Stomach (tissue), 9 donors: Measurements from ENCODE around the gene RILP. TPM values are rescaled to one million over a fixed set of nuclear protein-coding genes. Genes with fewer than 3 reads are reported as not detected.

Experiments used
- DNase-seq, 2 donors: peaks; one replicate each; pipeline versions ENCODE4 v3.0.0 to v3.0.0-alpha.2; 2013 to 2019
- H3K27ac ChIP-seq, 5 donors: fragments of 200-600 bp in 4 of 5; sonication (generic) in 4 of 5; one replicate each; pipeline ENCODE4 v1.5.1; 2013 to 2019; ENCODE audit warnings: mild to moderate bottlenecking in 1 of 5, moderate library complexity in 1 of 5
- H3K27me3 ChIP-seq, 3 donors: fragments of 200-600 bp; sonication (generic); one replicate each; pipeline ENCODE4 v1.5.1; 2017 to 2019; ENCODE audit warnings: mixed run types in 1 of 3
- H3K36me3 ChIP-seq, 4 donors: fragments of 200-600 bp; sonication (generic); 1 replicate in 3 of 4; 2 replicates in 1 of 4; pipeline ENCODE4 v1.5.1; 2016 to 2019
- H3K4me1 ChIP-seq, 4 donors: fragments of 200-600 bp; sonication (generic); one replicate each; pipeline ENCODE4 v1.5.1; 2016 to 2019
- H3K4me3 ChIP-seq, 4 donors: fragments of 200-600 bp; sonication (generic) in 3 of 4; one replicate each; pipeline ENCODE4 v1.5.1; 2016 to 2019; ENCODE audit warnings: mild to moderate bottlenecking in 1 of 4
- H3K9me3 ChIP-seq, 4 donors: fragments of 200-600 bp; sonication (generic); one replicate each; pipeline ENCODE4 v1.5.1; 2016 to 2019
- EP300 ChIP-seq: sonication (generic); formaldehyde crosslinking; IDR thresholded peaks from one replicate; pipeline ENCODE4 v1.6.1; 2017; ENCODE audit warnings: antibody characterized with exemption
- POLR2A ChIP-seq, 4 donors: fragments of 450-650 bp; IDR thresholded peaks; one replicate each; pipeline ENCODE4 v1.6.1; 2016; ENCODE audit warnings: antibody characterized with exemption in 4 of 4, control low read depth in 2 of 4, mild to moderate bottlenecking in 1 of 4, moderate library complexity in 1 of 4
- POLR2AphosphoS5 ChIP-seq, 3 donors: sonication (generic); formaldehyde crosslinking; IDR thresholded peaks; one replicate each; pipeline ENCODE4 v1.6.1; 2016; ENCODE audit warnings: antibody characterized with exemption in 3 of 3
- WGBS, 5 donors: extraction: QIAGEN DNeasy Blood & Tissue Kit in 3 of 5; methylation state at CpG; one replicate each; pipeline versions ENCODE4 v1.1.5 to v1.1.7; 2013 to 2018; 5-methylcytosine and 5-hydroxymethylcytosine counted together
- intact Hi-C: fragments of 100-400 bp; cut with DNase I; formaldehyde crosslinking; loops from one replicate; pipeline ENCODE4 v1.15.1; 2023; ENCODE audit warnings: low total_unique reads
- polyA plus RNA-seq, 3 donors: library from polyadenylated mRNA; stranded (reverse); fragments of 200-250 nt; gene quantifications; one replicate each; pipeline ENCODE4 v1.2.3, GENCODE V29; 2013
- small RNA-seq, 4 donors: library from RNA; depleted of rRNA; stranded (forward); fragments of <200 nt; gene quantifications; one replicate each; pipeline ENCODE3, GENCODE V24; 2016
- total RNA-seq, 5 donors: library from RNA; depleted of rRNA; stranded (reverse); fragments of >200 nt; gene quantifications; one replicate each; pipeline versions ENCODE4 v1.1.0 to v1.2.3, GENCODE V29; 2014 to 2016
- TF ChIP-seq, protein P1 (sequence below), 7 experiments: fragments of 450-650 bp in 4 of 7; fragments of 200-600 bp in 3 of 7; sonication (generic) in 3 of 7; IDR thresholded peaks; one replicate each; pipeline ENCODE4 v1.5.1; 2016 to 2019; ENCODE audit warnings: antibody characterized with exemption in 7 of 7, control low read depth in 2 of 7, mild to moderate bottlenecking in 1 of 7
- donor health status: healthy with polysubstance abuse.
- donor health status: Bipolar disorder and iron deficiency.
- donor health status: healthy.

Gene RILP
- total and polyA plus RNA-seq, 8 donors, result 8.6 to 284 (median 25.8) TPM

DNA sequence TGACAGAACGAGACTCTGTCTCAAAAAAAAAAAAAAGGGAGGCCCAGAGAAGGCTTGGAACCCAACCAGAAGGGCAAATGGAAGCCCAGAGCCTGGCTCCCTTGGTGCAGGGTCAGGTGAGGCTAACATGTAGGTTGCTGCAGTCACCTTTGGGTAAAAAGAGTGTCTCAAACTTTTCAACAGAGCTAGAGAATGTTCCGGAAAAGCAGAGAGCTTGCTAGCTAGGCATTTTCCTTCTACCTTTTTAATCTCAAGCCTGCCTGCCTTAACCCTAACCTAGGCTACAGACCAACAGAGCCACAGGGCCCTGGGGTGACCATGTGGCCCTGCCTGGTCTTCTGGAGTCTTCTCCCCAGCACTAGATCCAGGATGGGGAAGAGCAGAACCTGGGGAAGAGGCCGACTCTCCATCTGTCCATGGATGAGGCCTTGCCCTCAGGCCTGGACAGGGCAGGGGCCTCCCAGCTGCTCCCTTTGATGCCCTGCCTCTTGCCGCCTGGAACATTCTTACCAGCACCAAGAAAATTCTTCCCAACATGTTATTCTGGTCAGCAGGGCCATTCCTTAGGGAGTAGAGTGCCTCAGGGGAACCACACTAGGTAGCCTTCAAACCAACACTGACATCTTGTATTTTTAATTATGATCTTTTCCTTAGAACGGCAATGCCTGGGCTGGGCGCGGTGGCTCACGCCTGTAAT lies 51.1 kb downstream of the RILP start:
- intact Hi-C loops, result no loop called here
- Histone ChIP-seq H3K27me3 (no peaks in the 10 kb centered on the region), H3K9me3 (no peaks in the 10 kb centered on the region), H3K4me3 (no peak overlapping the region), H3K27ac (peak overlapping the region; percentile 82 to 91 (median 85)), H3K36me3 (peaks cover 0 to 19% (median 9%) of the 10 kb centered on the region in 4 donors), H3K4me1 (peaks cover 5 to 17% (median 16%) of the 10 kb centered on the region in 4 donors)
- no peak for DNase-seq
- WGBS, 5 donors, result 80 to 87% (median 86%) methylated on average over 8 of the region's 8 CpGs
- TF ChIP-seq POLR2AphosphoS5 (IDR thresholded peaks at IDR 0.05) (no peak), EP300 (no peak), POLR2A (IDR thresholded peaks at IDR 0.05) (no peak)
- TF ChIP-seq, protein P1, sequence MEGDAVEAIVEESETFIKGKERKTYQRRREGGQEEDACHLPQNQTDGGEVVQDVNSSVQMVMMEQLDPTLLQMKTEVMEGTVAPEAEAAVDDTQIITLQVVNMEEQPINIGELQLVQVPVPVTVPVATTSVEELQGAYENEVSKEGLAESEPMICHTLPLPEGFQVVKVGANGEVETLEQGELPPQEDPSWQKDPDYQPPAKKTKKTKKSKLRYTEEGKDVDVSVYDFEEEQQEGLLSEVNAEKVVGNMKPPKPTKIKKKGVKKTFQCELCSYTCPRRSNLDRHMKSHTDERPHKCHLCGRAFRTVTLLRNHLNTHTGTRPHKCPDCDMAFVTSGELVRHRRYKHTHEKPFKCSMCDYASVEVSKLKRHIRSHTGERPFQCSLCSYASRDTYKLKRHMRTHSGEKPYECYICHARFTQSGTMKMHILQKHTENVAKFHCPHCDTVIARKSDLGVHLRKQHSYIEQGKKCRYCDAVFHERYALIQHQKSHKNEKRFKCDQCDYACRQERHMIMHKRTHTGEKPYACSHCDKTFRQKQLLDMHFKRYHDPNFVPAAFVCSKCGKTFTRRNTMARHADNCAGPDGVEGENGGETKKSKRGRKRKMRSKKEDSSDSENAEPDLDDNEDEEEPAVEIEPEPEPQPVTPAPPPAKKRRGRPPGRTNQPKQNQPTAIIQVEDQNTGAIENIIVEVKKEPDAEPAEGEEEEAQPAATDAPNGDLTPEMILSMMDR (IDR thresholded peaks at IDR 0.05), result no peak

- H3K4me1 ChIP-seq, result peaks cover 5 to 17% (median 16%) of the 10 kb centered on the region in 4 donors
- intact Hi-C loops, result no loop called here
- TF ChIP-seq POLR2AphosphoS5 (IDR thresholded peaks at IDR 0.05), result peak in 2 of 3 donors; percentile 51 to 89
- TF ChIP-seq, protein P1 (IDR thresholded peaks at IDR 0.05), result no peak
- H3K27ac ChIP-seq, result peak overlapping the region; percentile 82 to 91 (median 85)
- H3K4me3 ChIP-seq, result no peak overlapping the region
- peak; percentile 80 to 86 for DNase-seq
- H3K9me3 ChIP-seq, result no peaks in the 10 kb centered on the region
- WGBS, 5 donors, result 43 to 56% (median 50%) methylated on average over 14 of the region's 14 CpGs
- H3K36me3 ChIP-seq, result peaks cover 0 to 18% (median 12%) of the 10 kb centered on the region in 4 donors
- no peaks in the 10 kb centered on the region for H3K27me3 ChIP-seq
Measured at GRCh38 chr17:1597861-1598342, 51.8 kb downstream of the RILP start.

Small RNA genes within 50 kb of the gene (small RNA-seq; reads per million reads assigned to genes)
- gene RN7SL105P, result 0 reads per million in 4 donors

Other genes starting within 250 kb of the RILP start
- gene YWHAE, start 249.6 kb downstream of the RILP start, total RNA-seq, result 1,000 to 10,000 TPM in 2 of 5 donors, 100 to 1,000 TPM in 3; 335 to 1,151 (median 362) TPM
- 100 to 1,000 TPM; 219 to 323 (median 254) TPM for gene YWHAE, start 249.6 kb downstream of the RILP start, polyA plus RNA-seq
- gene CRK, start 193.6 kb downstream of the RILP start, total RNA-seq, result 10 to 100 TPM; 18.2 to 87.5 (median 53.5) TPM
- 10 to 100 TPM; 18.0 to 40.5 (median 32.9) TPM for gene CRK, start 193.6 kb downstream of the RILP start, polyA plus RNA-seq
- 100 to 1,000 TPM in 3 of 5 donors, 10 to 100 TPM in 2; 74.2 to 158 (median 107) TPM for gene MYO1C, start 157.2 kb downstream of the RILP start, total RNA-seq
- 10 to 100 TPM; 45.2 to 61.3 (median 54.4) TPM for gene MYO1C, start 157.2 kb downstream of the RILP start, polyA plus RNA-seq
- gene INPP5K, start 133.3 kb downstream of the RILP start, total RNA-seq, result 10 to 100 TPM; 38.0 to 97.6 (median 93.4) TPM
- gene INPP5K, start 133.3 kb downstream of the RILP start, polyA plus RNA-seq, result 10 to 100 TPM; 22.9 to 27.1 (median 26.6) TPM
- 10 to 100 TPM; 12.1 to 61.7 (median 23.9) TPM for gene PITPNA, start 87.1 kb downstream of the RILP start, total RNA-seq
- gene PITPNA, start 87.1 kb downstream of the RILP start, polyA plus RNA-seq, result 10 to 100 TPM; 19.5 to 27.0 (median 21.8) TPM
- gene SLC43A2, start 21.0 kb downstream of the RILP start, total RNA-seq, result 10 to 100 TPM in 2 of 5 donors, 1 to 10 TPM in 2, under 1 TPM in 1; 0.29 to 15.8 (median 6.5) TPM
- 1 to 10 TPM; 1.8 to 5.9 (median 4.6) TPM for gene SLC43A2, start 21.0 kb downstream of the RILP start, polyA plus RNA-seq
- 100 to 1,000 TPM in 1 of 5 donors, 10 to 100 TPM in 2, 1 to 10 TPM in 2; 4.1 to 119 (median 53.1) TPM for gene SCARF1, start 4.1 kb downstream of the RILP start, total RNA-seq
- 1 to 10 TPM; 1.4 to 2.7 (median 2.0) TPM for gene SCARF1, start 4.1 kb downstream of the RILP start, polyA plus RNA-seq
- gene PRPF8, start 35.0 kb upstream of the RILP start, total RNA-seq, result 100 to 1,000 TPM; 126 to 252 (median 201) TPM
- gene PRPF8, start 35.0 kb upstream of the RILP start, polyA plus RNA-seq, result 10 to 100 TPM; 33.6 to 83.4 (median 38.4) TPM
- gene TLCD2, start 60.5 kb upstream of the RILP start, total RNA-seq, result 1 to 10 TPM; 4.5 to 9.6 (median 8.1) TPM
- 1 to 10 TPM; 2.8 to 3.7 (median 3.1) TPM for gene TLCD2, start 60.5 kb upstream of the RILP start, polyA plus RNA-seq
- gene WDR81, start 74.8 kb upstream of the RILP start, total RNA-seq, result 10 to 100 TPM; 13.4 to 56.5 (median 14.0) TPM
- 10 to 100 TPM in 2 of 3 donors, 1 to 10 TPM in 1; 9.3 to 10.6 (median 10.2) TPM for gene WDR81, start 74.8 kb upstream of the RILP start, polyA plus RNA-seq
- 1 to 10 TPM in 2 of 5 donors, under 1 TPM in 3; 0.45 to 4.1 (median 0.87) TPM for gene SERPINF2, start 93.0 kb upstream of the RILP start, total RNA-seq
- 1 to 10 TPM in 2 of 3 donors, under 1 TPM in 1; 0.92 to 5.2 (median 1.9) TPM for gene SERPINF2, start 93.0 kb upstream of the RILP start, polyA plus RNA-seq
- gene SERPINF1, start 112.2 kb upstream of the RILP start, total RNA-seq, result 100 to 1,000 TPM in 4 of 5 donors, 10 to 100 TPM in 1; 72.4 to 334 (median 186) TPM
- 100 to 1,000 TPM in 1 of 3 donors, 10 to 100 TPM in 2; 45.5 to 126 (median 68.9) TPM for gene SERPINF1, start 112.2 kb upstream of the RILP start, polyA plus RNA-seq
- gene SMYD4, start 180.0 kb upstream of the RILP start, total RNA-seq, result 10 to 100 TPM in 3 of 5 donors, 1 to 10 TPM in 2; 4.7 to 21.0 (median 12.1) TPM
- 1 to 10 TPM; 2.7 to 6.6 (median 3.8) TPM for gene SMYD4, start 180.0 kb upstream of the RILP start, polyA plus RNA-seq
- gene RPA1, start 180.1 kb upstream of the RILP start, total RNA-seq, result 10 to 100 TPM; 10.3 to 57.5 (median 27.7) TPM
- 10 to 100 TPM; 14.9 to 24.7 (median 22.9) TPM for gene RPA1, start 180.1 kb upstream of the RILP start, polyA plus RNA-seq